HG02840 (cell line): ENCODE measurements around the gene RHOB.
"Not testable (repeated sequence)": the region's sequence is repeated elsewhere in the genome, so short reads cannot be mapped to it uniquely, and the experiment has no call there.

Source experiments
- ATAC-seq: cut with Tn5 transposase; IDR thresholded peaks from one replicate; pipeline ENCODE4 v1.9.1; 2021; ENCODE audit warnings: mild to moderate bottlenecking, moderate library complexity, moderate number of reproducible peaks; ENCODE audit not compliant: unreplicated experiment, low FRiP score

RHOB gene

DNA sequence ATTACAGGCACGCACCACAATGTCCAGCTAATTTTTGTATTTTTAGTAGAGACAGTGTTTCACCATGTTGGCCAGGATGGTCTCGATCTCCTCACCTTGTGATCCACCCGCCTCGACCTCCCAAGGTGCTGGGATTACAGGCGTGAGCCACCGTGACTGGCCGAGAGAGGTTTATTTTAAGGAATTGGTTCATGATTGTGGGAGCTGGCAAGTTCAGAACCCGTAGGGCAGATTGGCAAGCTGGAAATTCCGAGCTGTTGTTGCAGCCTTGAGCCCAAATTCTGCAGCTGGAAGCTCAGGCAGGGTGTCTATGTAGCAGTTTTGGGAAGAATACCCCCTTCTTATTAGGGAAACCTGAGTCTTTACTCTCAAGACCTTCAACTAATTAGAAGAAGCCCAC, 11.4 kb upstream of the RHOB start:
- not testable (repeated sequence) for ATAC-seq

DNA sequence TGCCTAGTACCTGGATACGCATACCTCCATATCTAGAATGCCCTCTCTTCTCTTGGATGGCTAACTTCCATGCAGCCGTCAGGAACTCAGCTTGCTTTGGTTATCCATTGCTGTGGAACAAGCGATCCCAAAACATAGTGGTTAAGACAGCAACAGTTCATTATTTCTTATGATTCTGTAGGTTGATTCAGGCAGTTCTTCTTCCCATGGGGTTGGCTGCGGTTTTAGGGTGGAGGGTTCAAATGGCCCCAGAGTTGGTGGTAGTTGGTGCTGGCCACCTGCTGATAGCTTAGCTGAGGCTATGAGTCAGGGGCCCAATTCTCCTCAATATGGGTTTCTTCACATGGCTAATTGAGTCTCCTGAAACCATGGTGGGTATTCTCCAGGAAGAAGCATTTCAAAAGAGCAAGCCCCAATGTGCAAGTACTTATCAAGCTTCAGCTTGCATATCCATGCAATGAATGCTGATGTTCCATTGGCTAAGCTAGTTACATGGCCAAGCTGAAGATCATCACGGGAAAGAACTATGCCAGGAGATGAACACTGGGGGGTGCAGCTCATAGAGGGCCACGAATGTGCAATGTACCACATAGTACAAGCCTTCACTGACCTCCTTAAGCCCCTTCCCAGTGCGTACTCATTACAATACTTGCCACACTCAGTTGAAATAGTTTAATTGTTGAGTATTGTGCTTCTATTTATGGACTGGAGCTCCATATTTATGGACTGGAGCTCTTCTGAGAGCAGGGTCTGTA, 10.0 kb upstream of the RHOB start:
- no peak for ATAC-seq

GRCh38 chr2:20438334-20439192, 8.3 kb upstream of the RHOB start:
- no peak for ATAC-seq

DNA sequence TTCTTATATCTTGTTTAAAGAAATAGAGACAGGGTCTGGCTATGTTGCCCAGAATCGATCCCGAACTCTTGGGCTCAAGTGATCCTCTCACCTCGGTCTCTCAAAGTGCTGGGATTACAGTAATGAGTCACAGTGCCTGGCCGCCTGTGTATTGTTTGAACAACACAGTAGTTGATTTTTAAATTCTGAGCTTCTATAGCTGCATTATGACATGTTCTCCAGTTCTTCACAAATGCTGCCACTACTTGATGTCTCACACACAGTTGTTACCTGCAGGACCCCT, 7.7 kb upstream of the RHOB start:
- ATAC-seq, result no peak

DNA sequence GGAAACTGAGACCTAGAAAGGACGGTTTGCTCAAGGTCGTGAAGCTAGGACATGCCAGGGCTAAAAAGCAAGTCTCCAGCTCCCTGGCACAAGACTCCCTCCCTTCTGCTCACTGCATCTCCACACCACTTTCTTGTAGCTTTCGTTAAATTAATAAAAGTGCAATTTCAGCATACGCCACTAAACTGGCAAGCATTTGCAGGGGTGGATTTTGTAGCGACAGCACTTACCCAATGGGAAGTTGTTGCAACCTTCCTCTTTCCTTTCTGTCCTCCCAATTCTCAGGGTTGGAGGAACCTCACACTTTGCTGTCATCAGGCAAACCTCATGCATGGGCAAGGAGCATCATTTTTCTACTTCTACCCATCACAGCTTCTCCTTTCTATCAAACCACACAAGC, 7.4 kb upstream of the RHOB start:
- no peak for ATAC-seq

DNA sequence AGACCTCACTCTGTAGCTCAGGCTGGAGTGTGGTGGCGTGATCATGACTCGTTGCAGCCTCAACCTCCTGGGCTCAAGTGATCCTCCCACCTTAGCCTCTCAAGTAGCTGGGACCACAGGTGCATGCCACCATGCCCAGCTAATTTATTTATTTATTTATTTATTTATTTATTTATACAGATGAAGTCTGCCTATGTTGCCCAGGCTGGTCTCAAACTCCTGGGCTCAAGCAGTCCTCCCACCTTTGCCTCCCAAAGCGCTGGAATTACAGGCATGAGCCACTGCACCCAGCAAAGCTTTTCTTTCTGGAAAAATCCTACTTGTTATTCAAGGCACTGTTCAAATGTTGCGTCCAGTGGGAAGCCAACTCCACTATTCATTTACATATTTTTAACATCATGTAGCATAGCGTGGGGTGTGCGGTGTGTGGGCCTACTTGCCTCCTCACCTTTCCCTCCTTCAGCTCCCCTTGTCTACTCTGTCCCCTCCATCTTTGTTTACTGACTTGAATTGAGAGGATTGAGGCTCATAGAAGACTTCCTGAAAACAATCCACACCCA, 6.8 kb upstream of the RHOB start:
- ATAC-seq, result no peak

- no peak for ATAC-seq
Observed at GRCh38 chr2:20443276-20443920, 3.5 kb upstream of the RHOB start.

DNA sequence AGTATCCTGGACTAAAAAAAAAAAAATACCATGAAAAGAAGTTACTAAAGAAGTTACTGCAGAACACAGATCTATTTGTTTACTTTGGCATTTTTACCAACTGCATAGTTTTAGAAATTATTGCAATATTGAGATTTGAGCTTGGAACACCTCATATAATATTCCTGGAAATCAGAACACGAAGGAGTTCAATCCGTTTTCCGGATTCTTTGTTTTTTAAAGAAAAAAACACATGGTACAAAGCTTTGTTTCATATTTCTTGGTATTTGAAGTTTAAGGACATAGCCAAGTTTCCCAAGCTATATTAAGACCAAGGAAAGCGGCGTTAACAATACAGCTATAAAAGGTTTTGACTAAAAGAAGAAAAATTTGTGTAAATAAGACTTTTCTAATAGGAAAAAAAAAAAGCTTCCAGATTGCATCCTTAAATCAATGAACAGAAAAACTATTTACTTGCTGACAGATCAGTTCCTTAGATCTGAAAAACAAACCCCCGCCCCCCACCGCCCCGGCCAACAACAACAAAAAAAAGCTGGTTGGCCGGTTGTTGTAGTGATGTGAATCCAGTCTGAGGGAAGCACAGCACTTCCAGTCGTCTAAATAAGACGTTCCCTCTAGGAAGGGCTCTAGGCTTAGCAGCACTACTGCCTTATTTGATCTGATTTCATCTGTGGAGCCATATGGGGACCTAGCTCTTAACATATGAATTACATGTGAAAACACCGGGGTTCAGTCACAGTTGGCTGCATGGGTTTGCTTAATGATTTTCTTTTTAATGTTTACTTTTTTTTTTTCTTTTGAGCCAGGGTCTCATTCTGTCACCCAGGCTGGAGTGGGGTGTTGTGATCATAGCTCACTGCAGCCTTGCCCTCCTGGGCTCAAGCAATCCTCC, 2.5 kb upstream of the RHOB start:
- ATAC-seq, result no peak

- ATAC-seq, result no peak
Observed at GRCh38 chr2:20444993-20445910, 1.6 kb upstream of the RHOB start.

- ATAC-seq, result no peak
Observed at GRCh38 chr2:20446255-20446916, 488 bp upstream of the RHOB start.

- peak; percentile 8 for ATAC-seq
Observed at GRCh38 chr2:20447437-20448245, 767 bp downstream of the RHOB start.

- no peak for ATAC-seq
Observed at GRCh38 chr2:20448246-20448976, 1.5 kb downstream of the RHOB start.

DNA sequence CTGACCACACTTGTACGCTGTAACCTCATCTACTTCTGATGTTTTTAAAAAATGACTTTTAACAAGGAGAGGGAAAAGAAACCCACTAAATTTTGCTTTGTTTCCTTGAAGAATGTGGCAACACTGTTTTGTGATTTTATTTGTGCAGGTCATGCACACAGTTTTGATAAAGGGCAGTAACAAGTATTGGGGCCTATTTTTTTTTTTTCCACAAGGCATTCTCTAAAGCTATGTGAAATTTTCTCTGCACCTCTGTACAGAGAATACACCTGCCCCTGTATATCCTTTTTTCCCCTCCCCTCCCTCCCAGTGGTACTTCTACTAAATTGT, 2.1 kb downstream of the RHOB start:
- no peak for ATAC-seq

DNA sequence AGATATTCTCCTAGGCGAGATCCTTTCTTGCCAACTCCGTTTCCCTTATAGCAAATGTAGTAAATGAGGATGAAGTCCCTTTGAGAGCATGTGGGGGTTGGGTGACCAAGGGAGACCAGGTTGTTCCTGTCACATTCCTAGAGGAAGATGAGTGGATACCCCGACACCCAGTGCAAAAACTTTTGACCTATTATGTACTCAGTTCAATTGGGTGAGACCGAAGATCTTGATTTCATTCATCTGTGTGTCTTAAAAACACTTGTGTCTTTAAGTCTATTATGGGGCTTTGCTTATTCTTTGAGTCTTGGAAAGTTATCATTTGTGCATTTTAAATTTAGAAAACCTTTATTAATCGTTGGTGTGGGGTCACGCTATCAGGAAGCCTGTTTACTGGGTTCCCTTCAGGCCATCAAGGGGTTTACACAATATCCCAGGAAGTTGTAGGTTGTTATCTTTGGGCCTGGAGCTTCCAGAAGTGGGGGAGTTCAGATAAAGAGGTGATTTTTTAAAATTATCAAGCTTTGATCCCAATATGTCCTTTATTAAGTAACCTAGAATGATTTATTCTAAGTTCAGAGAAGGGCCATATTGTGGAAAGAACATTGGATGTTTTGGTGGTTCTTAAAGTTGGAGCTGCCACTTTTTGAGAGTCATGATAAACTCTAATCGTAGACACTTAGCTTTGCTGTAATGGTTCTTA, 2.8 kb downstream of the RHOB start:
- no peak for ATAC-seq

DNA sequence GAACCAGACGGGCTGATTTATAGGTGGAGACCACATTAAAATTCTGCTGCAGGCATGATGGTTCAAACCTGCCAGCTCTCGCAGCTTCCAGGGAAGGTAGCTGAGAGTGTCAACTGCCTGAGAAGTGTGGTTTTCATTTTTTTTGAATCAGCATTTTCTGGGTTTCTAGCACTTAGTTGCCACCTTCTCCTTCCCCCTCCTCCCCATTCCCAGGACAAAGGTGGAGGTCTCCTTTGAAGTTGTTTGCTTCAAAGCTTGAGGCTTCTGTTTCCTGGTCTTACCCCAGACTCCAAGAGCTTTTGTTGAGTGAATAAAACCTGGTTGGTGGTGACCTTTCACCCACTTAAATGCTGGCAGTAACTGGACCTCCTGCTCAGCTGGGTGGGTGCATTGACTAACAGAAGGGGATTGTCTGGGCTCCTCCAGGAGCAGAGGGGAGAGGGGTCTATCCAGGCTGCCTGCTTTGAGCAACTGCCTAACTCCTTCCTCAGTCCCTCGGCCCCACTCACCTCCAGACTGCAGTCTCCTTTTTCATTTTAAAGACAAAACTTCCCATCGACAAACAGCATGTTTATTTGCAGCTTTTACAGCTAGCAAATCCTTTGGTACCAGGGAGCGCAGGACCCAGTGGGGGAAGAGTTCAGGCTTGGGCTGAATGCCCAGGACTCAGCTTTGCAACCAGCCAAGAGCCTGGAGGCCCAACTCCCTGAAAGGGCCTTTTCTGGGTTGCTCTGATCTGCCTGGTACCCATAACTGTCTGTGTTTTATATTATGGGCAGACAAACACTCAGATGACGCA, 3.5 kb downstream of the RHOB start:
- ATAC-seq, result no peak

- no peak for ATAC-seq
Observed at GRCh38 chr2:20451000-20451290, 4.1 kb downstream of the RHOB start.
